ENCODE measurements around the gene ADAM29. TPM values are rescaled to one million over a fixed set of nuclear protein-coding genes. Genes with fewer than 3 reads are reported as not detected.
"Not testable (repeated sequence)": the region's sequence is repeated elsewhere in the genome, so short reads cannot be mapped to it uniquely, and the experiment has no call there.

ADAM29 gene
- not detected for total RNA-seq

- H3K4me3 Mint-ChIP-seq = no peak within 1 kb of the TSS
- no peak within 1 kb of the TSS for H3K27ac Mint-ChIP-seq
Measured at GRCh38 chr4:174918058-174918457, at the start of gene ADAM29. TSS of gene ADAM29 (plus strand) at chr4:174918358. CDS start at chr4:174975526, 57,168 bp downstream.

GRCh38 chr4:174869339-174869738 lies 48.8 kb upstream of the ADAM29 start:
- H3K9me3 Mint-ChIP-seq = peaks cover 3% of the 10 kb centered on the region
- no peak overlapping the region for H3K4me3 Mint-ChIP-seq

More at GRCh38 chr4:174918058-174918457, at the start of gene ADAM29:
- H3K9me3 Mint-ChIP-seq = no peaks in the 10 kb centered on the region
- no peaks in the 10 kb centered on the region for H3K4me1 Mint-ChIP-seq
- H3K27me3 Mint-ChIP-seq = no peaks in the 10 kb centered on the region
- no peaks in the 10 kb centered on the region for H3K36me3 Mint-ChIP-seq (ENCODE audit: low read depth)
- ATAC-seq (replicated peaks) = no peak

GRCh38 chr4:174870311-174870710 lies 47.8 kb upstream of the ADAM29 start:
- no peak overlapping the region for H3K27ac Mint-ChIP-seq
- H3K4me1 Mint-ChIP-seq = no peaks in the 10 kb centered on the region
- no peaks in the 10 kb centered on the region for H3K27me3 Mint-ChIP-seq
- ATAC-seq (replicated peaks) = no peak
- peaks cover 6% of the 10 kb centered on the region for H3K9me3 Mint-ChIP-seq
- H3K36me3 Mint-ChIP-seq (ENCODE audit: low read depth) = no peaks in the 10 kb centered on the region
- no peak overlapping the region for H3K4me3 Mint-ChIP-seq

More at GRCh38 chr4:174869339-174869738, 48.8 kb upstream of the ADAM29 start:
- H3K36me3 Mint-ChIP-seq (ENCODE audit: low read depth) = no peaks in the 10 kb centered on the region
- H3K4me1 Mint-ChIP-seq = no peaks in the 10 kb centered on the region
- H3K27me3 Mint-ChIP-seq = no peaks in the 10 kb centered on the region
- no peak for ATAC-seq (replicated peaks)
- no peak overlapping the region for H3K27ac Mint-ChIP-seq

- no peaks in the 10 kb centered on the region for H3K36me3 Mint-ChIP-seq (ENCODE audit: low read depth)
- no peaks in the 10 kb centered on the region for H3K4me1 Mint-ChIP-seq
- no peaks in the 10 kb centered on the region for H3K27me3 Mint-ChIP-seq
- ATAC-seq (replicated peaks) = no peak
- H3K9me3 Mint-ChIP-seq = peaks cover 3% of the 10 kb centered on the region
- no peak overlapping the region for H3K27ac Mint-ChIP-seq
- H3K4me3 Mint-ChIP-seq = no peak overlapping the region
Measured at GRCh38 chr4:174871407-174871806, 46.8 kb upstream of the ADAM29 start.

- not testable (repeated sequence) for H3K4me1 Mint-ChIP-seq, H3K27ac Mint-ChIP-seq
Measured at GRCh38 chr4:174873146-174873545, 45.0 kb upstream of the ADAM29 start.

GRCh38 chr4:174873931-174874330 lies 44.2 kb upstream of the ADAM29 start:
- no peak for ATAC-seq (replicated peaks)
- Mint-ChIP-seq H3K27me3 (no peaks in the 10 kb centered on the region), H3K4me1 (no peaks in the 10 kb centered on the region), H3K36me3 (ENCODE audit: low read depth) (no peaks in the 10 kb centered on the region), H3K27ac (no peak overlapping the region), H3K4me3 (no peak overlapping the region), H3K9me3 (peaks cover 6% of the 10 kb centered on the region)

More at GRCh38 chr4:174873146-174873545, 45.0 kb upstream of the ADAM29 start:
- ATAC-seq (replicated peaks); H3K27me3 Mint-ChIP-seq; H3K9me3 Mint-ChIP-seq; H3K36me3 Mint-ChIP-seq (ENCODE audit: low read depth); H3K4me3 Mint-ChIP-seq: not testable (repeated sequence)

GRCh38 chr4:174874898-174875297 lies 43.3 kb upstream of the ADAM29 start:
- Mint-ChIP-seq H3K27me3 (no peaks in the 10 kb centered on the region), H3K4me3 (no peak overlapping the region), H3K36me3 (ENCODE audit: low read depth) (no peaks in the 10 kb centered on the region), H3K9me3 (peaks cover 6% of the 10 kb centered on the region), H3K27ac (no peak overlapping the region), H3K4me1 (no peaks in the 10 kb centered on the region)
- no peak for ATAC-seq (replicated peaks)

GRCh38 chr4:174880001-174880400 lies 38.2 kb upstream of the ADAM29 start:
- Mint-ChIP-seq H3K36me3 (ENCODE audit: low read depth) (no peaks in the 10 kb centered on the region), H3K4me1 (no peaks in the 10 kb centered on the region), H3K4me3 (no peak overlapping the region), H3K27ac (no peak overlapping the region), H3K9me3 (peaks cover 5% of the 10 kb centered on the region), H3K27me3 (no peaks in the 10 kb centered on the region)
- ATAC-seq (replicated peaks) = no peak

GRCh38 chr4:174882317-174882992 lies 35.7 kb upstream of the ADAM29 start:
- no peak overlapping the region for H3K27ac Mint-ChIP-seq
- no peak overlapping the region for H3K4me3 Mint-ChIP-seq
- no peaks in the 10 kb centered on the region for H3K36me3 Mint-ChIP-seq (ENCODE audit: low read depth)
- no peaks in the 10 kb centered on the region for H3K4me1 Mint-ChIP-seq
- no peak for ATAC-seq (replicated peaks)
- no peaks in the 10 kb centered on the region for H3K27me3 Mint-ChIP-seq
- peaks cover 3% of the 10 kb centered on the region for H3K9me3 Mint-ChIP-seq

GRCh38 chr4:174907508-174907907 lies 10.7 kb upstream of the ADAM29 start:
- Mint-ChIP-seq H3K9me3 (peaks cover 9% of the 10 kb centered on the region), H3K4me1 (no peaks in the 10 kb centered on the region), H3K27ac (no peak overlapping the region), H3K36me3 (ENCODE audit: low read depth) (no peaks in the 10 kb centered on the region), H3K4me3 (no peak overlapping the region), H3K27me3 (no peaks in the 10 kb centered on the region)
- no peak for ATAC-seq (replicated peaks)

GRCh38 chr4:174910271-174910670 lies 7.9 kb upstream of the ADAM29 start:
- Mint-ChIP-seq H3K4me3 (no peak overlapping the region), H3K27ac (no peak overlapping the region), H3K9me3 (peaks cover 3% of the 10 kb centered on the region), H3K4me1 (no peaks in the 10 kb centered on the region), H3K36me3 (ENCODE audit: low read depth) (no peaks in the 10 kb centered on the region), H3K27me3 (no peaks in the 10 kb centered on the region)
- ATAC-seq (replicated peaks) = no peak

GRCh38 chr4:174912919-174913543 lies 5.1 kb upstream of the ADAM29 start:
- Mint-ChIP-seq H3K4me1 (no peaks in the 10 kb centered on the region), H3K27ac (no peak overlapping the region), H3K9me3 (no peaks in the 10 kb centered on the region), H3K4me3 (no peak overlapping the region), H3K27me3 (no peaks in the 10 kb centered on the region), H3K36me3 (ENCODE audit: low read depth) (no peaks in the 10 kb centered on the region)
- no peak for ATAC-seq (replicated peaks)

- Mint-ChIP-seq H3K36me3 (ENCODE audit: low read depth) (no peaks in the 10 kb centered on the region), H3K4me1 (no peaks in the 10 kb centered on the region), H3K27me3 (no peaks in the 10 kb centered on the region), H3K27ac (no peak overlapping the region), H3K9me3 (no peaks in the 10 kb centered on the region), H3K4me3 (no peak overlapping the region)
- no peak for ATAC-seq (replicated peaks)
Measured at GRCh38 chr4:174919886-174920423, 1.8 kb downstream of the ADAM29 start.

GRCh38 chr4:174926958-174927357 lies 8.8 kb downstream of the ADAM29 start:
- no peak for ATAC-seq (replicated peaks)
- Mint-ChIP-seq H3K9me3 (no peaks in the 10 kb centered on the region), H3K4me1 (no peaks in the 10 kb centered on the region), H3K27ac (no peak overlapping the region), H3K4me3 (no peak overlapping the region), H3K36me3 (ENCODE audit: low read depth) (no peaks in the 10 kb centered on the region), H3K27me3 (no peaks in the 10 kb centered on the region)

GRCh38 chr4:174928174-174928573 lies 10.0 kb downstream of the ADAM29 start:
- no peaks in the 10 kb centered on the region for H3K9me3 Mint-ChIP-seq
- no peak overlapping the region for H3K27ac Mint-ChIP-seq
- no peak for ATAC-seq (replicated peaks)
- no peaks in the 10 kb centered on the region for H3K36me3 Mint-ChIP-seq (ENCODE audit: low read depth)
- H3K4me3 Mint-ChIP-seq = no peak overlapping the region
- H3K27me3 Mint-ChIP-seq = no peaks in the 10 kb centered on the region
- H3K4me1 Mint-ChIP-seq = no peaks in the 10 kb centered on the region
